A204.1 (cell line): ENCODE measurements around the gene TBC1D14.

Source experiments
- FAIRE-seq: peaks from 2 replicates; lab custom pipeline; 2012; peaks lifted over from hg19 to GRCh38; lab: Jason Lieb, UNC

Gene TBC1D14

GRCh38 chr4:7002336-7002735, 92.7 kb downstream of the TBC1D14 start:
- no peak for FAIRE-seq

GRCh38 chr4:7003176-7003878, 93.7 kb downstream of the TBC1D14 start:
- no peak for FAIRE-seq

GRCh38 chr4:7003879-7004240, 94.2 kb downstream of the TBC1D14 start:
- FAIRE-seq, result no peak

GRCh38 chr4:7004331-7004730, 94.7 kb downstream of the TBC1D14 start:
- no peak for FAIRE-seq

GRCh38 chr4:7005571-7005970, 95.9 kb downstream of the TBC1D14 start:
- FAIRE-seq, result no peak

- FAIRE-seq, result no peak
These were observed 96.8 kb downstream of the TBC1D14 start for GRCh38 chr4:7006411-7006810.

GRCh38 chr4:7007142-7007907, 97.7 kb downstream of the TBC1D14 start:
- FAIRE-seq, result no peak

- FAIRE-seq, result no peak
These were observed 98.3 kb downstream of the TBC1D14 start for GRCh38 chr4:7007944-7008343.

- no peak for FAIRE-seq
These were observed 99.9 kb downstream of the TBC1D14 start for GRCh38 chr4:7009564-7009963.

GRCh38 chr4:7013175-7013574, 103.5 kb downstream of the TBC1D14 start:
- FAIRE-seq, result no peak

- no peak for FAIRE-seq
These were observed 105.2 kb downstream of the TBC1D14 start for GRCh38 chr4:7014815-7015214.

GRCh38 chr4:7015383-7016035, 105.9 kb downstream of the TBC1D14 start:
- FAIRE-seq, result no peak

- no peak for FAIRE-seq
These were observed 106.5 kb downstream of the TBC1D14 start for GRCh38 chr4:7016086-7016485.

- FAIRE-seq, result no peak
These were observed 106.9 kb downstream of the TBC1D14 start for GRCh38 chr4:7016512-7016911.

GRCh38 chr4:7017446-7018048, 107.9 kb downstream of the TBC1D14 start:
- FAIRE-seq, result no peak

- FAIRE-seq, result no peak
These were observed 108.7 kb downstream of the TBC1D14 start for GRCh38 chr4:7018281-7018680.

- FAIRE-seq, result no peak
These were observed 109.7 kb downstream of the TBC1D14 start for GRCh38 chr4:7019367-7019766.

GRCh38 chr4:7020290-7020689, 110.7 kb downstream of the TBC1D14 start:
- no peak for FAIRE-seq

GRCh38 chr4:7020856-7021255, 111.2 kb downstream of the TBC1D14 start:
- FAIRE-seq, result no peak

GRCh38 chr4:7021355-7021754, 111.7 kb downstream of the TBC1D14 start:
- FAIRE-seq, result no peak

GRCh38 chr4:7021930-7022664, 112.5 kb downstream of the TBC1D14 start:
- no peak for FAIRE-seq

- no peak for FAIRE-seq
These were observed 113.9 kb downstream of the TBC1D14 start for GRCh38 chr4:7023486-7023885.
